Activated T-cell treated with anti-CD3 and anti-CD28 coated beads, Interleukin-2, amount 50 U/mL, for 24 hours (primary cell): ENCODE results near the gene NCOA1.

ENCODE experiments used
- DNase-seq: peaks from one replicate; pipeline ENCODE4 v3.0.0-alpha.2; 2020
- H3K27ac Mint-ChIP-seq: 2 replicates; pipeline ENCODE4 v1.8.0; 2020; ENCODE audit warnings: mild to moderate bottlenecking, mixed read lengths
- H3K27me3 Mint-ChIP-seq: 2 replicates; pipeline ENCODE4 v1.8.0; 2020; ENCODE audit warnings: mixed read lengths
- H3K36me3 Mint-ChIP-seq: 2 replicates; pipeline ENCODE4 v1.8.0; 2020; ENCODE audit warnings: low read depth, mixed read lengths
- H3K4me1 Mint-ChIP-seq: 2 replicates; pipeline ENCODE4 v1.8.0; 2020; ENCODE audit warnings: low read depth, mixed read lengths
- H3K4me3 Mint-ChIP-seq: 2 replicates; pipeline ENCODE4 v1.8.0; 2020; ENCODE audit warnings: mild to moderate bottlenecking, moderate library complexity, mixed read lengths
- H3K9me3 Mint-ChIP-seq: 2 replicates; pipeline ENCODE4 v1.8.0; 2020; ENCODE audit warnings: mixed read lengths

The NCOA1 gene

GRCh38 chr2:24819442-24820174 lies 328.6 kb downstream of the NCOA1 start:
- H3K4me3 Mint-ChIP-seq = no peak overlapping the region
- peak; percentile 26 for DNase-seq
- H3K27ac Mint-ChIP-seq = peak overlapping the region; percentile 50
- H3K36me3 Mint-ChIP-seq = peaks cover 100% of the 10 kb centered on the region
- no peaks in the 10 kb centered on the region for H3K9me3 Mint-ChIP-seq
- peaks cover 4% of the 10 kb centered on the region for H3K4me1 Mint-ChIP-seq
- H3K27me3 Mint-ChIP-seq = no peaks in the 10 kb centered on the region

GRCh38 chr2:24820175-24820513 lies 329.1 kb downstream of the NCOA1 start:
- peaks cover 100% of the 10 kb centered on the region for H3K36me3 Mint-ChIP-seq
- no peak overlapping the region for H3K4me3 Mint-ChIP-seq
- H3K27me3 Mint-ChIP-seq = no peaks in the 10 kb centered on the region
- H3K9me3 Mint-ChIP-seq = no peaks in the 10 kb centered on the region
- peak overlapping the region; percentile 26 for H3K27ac Mint-ChIP-seq
- H3K4me1 Mint-ChIP-seq = peaks cover 6% of the 10 kb centered on the region
- DNase-seq = peak; percentile 23
